H1 (cell line): Measurements from ENCODE around the gene PSMB4. TPM values are rescaled to one million over a fixed set of nuclear protein-coding genes. Genes with fewer than 3 reads are reported as not detected.
A peak's percentile ranks its signal among the peaks of the same experiment; 100 is the strongest.

Experiments
- CTCF ChIA-PET: fragments of 300-600 bp; sonication (Branson Sonifier 250); formaldehyde crosslinking; loops from one replicate; lab custom pipeline; 2021; ENCODE audit not compliant: partially characterized antibody; lab: Charles Lee
- POLR2A ChIA-PET: fragments of 300-600 bp; sonication (Branson Sonifier 250); formaldehyde crosslinking; loops from one replicate; lab custom pipeline; 2021; ENCODE audit warnings: inconsistent platforms; ENCODE audit not compliant: partially characterized antibody; lab: Charles Lee
- DNase-seq, 2 experiments: peaks; one replicate each; pipeline versions ENCODE4 v3.0.0 to v3.0.0-alpha.2; 2010 to 2022; ENCODE audit warnings: low spot score in 2 of 2, low read depth in 1 of 2, mixed read lengths in 1 of 2
- FAIRE-seq: peaks from 2 replicates; lab custom pipeline; 2011; peaks lifted over from hg19 to GRCh38; lab: Jason Lieb, UNC
- H2AFZ ChIP-seq: 2 replicates; pipeline ENCODE4 v1.8.1; 2012; ENCODE audit warnings: low read length, inconsistent platforms
- H2AK5ac ChIP-seq: 2 replicates; pipeline ENCODE4 v1.6.1; 2013; ENCODE audit warnings: low read depth, low read length
- H2BK120ac ChIP-seq: replicated peaks from 2 replicates; pipeline ENCODE3; 2013; ENCODE audit warnings: low read depth, low read length, inconsistent platforms
- H2BK12ac ChIP-seq: 2 replicates; pipeline ENCODE4 v1.6.1; 2013; ENCODE audit warnings: low read depth, low read length
- H2BK15ac ChIP-seq: 2 replicates; pipeline ENCODE4 v1.6.1; 2013; ENCODE audit warnings: low read length
- H2BK20ac ChIP-seq: 2 replicates; pipeline ENCODE4 v1.6.1; 2013; ENCODE audit warnings: low read length
- H2BK5ac ChIP-seq: 2 replicates; pipeline ENCODE4 v1.6.1; 2013; ENCODE audit warnings: low read depth, low read length
- H3K14ac ChIP-seq: 2 replicates; pipeline ENCODE4 v1.6.1; 2013; ENCODE audit warnings: inconsistent platforms; ENCODE audit not compliant: insufficient read length
- H3K18ac ChIP-seq: 2 replicates; pipeline ENCODE4 v1.6.1; 2013; ENCODE audit warnings: low read length; ENCODE audit errors: extremely low read depth
- H3K23ac ChIP-seq: 2 replicates; pipeline ENCODE4 v1.6.1; 2013; ENCODE audit warnings: inconsistent platforms; ENCODE audit not compliant: insufficient read length
- H3K23me2 ChIP-seq: 2 replicates; pipeline ENCODE4 v1.6.1; 2013; ENCODE audit warnings: low read depth, low read length
- H3K27ac ChIP-seq: 2 replicates; pipeline ENCODE4 v1.6.1; 2011; ENCODE audit warnings: low read depth, low read length, inconsistent platforms
- H3K27me3 ChIP-seq, 4 experiments: replicated peaks in 1 of 4; 1 replicate in 1 of 4; 2 replicates in 3 of 4; pipeline versions ENCODE4 v1.6.1 to v1.8.1; 2011 to 2013; ENCODE audit warnings: low read length in 3 of 4, mild to moderate bottlenecking in 3 of 4, inconsistent platforms in 2 of 4, mixed read lengths in 2 of 4, moderate library complexity in 1 of 4; ENCODE audit not compliant: control insufficient read depth in 3 of 4, insufficient read depth in 3 of 4; ENCODE audit errors: extremely low read depth in 1 of 4
- H3K36me3 ChIP-seq, 4 experiments: 2 replicates each; pipeline versions ENCODE4 v1.6.1 to v1.8.1; 2011 to 2013; ENCODE audit warnings: mild to moderate bottlenecking in 4 of 4, low read length in 3 of 4, moderate library complexity in 2 of 4, control low read depth in 1 of 4, inconsistent platforms in 1 of 4; ENCODE audit not compliant: insufficient read depth in 4 of 4, control insufficient read depth in 2 of 4
- H3K4ac ChIP-seq: replicated peaks from 2 replicates; pipeline ENCODE3; 2013; ENCODE audit warnings: low read length, low read depth, mixed read lengths, inconsistent platforms; ENCODE audit not compliant: insufficient read length
- H3K4me1 ChIP-seq, 4 experiments: replicated peaks in 1 of 4; 1 replicate in 1 of 4; 2 replicates in 3 of 4; pipeline versions ENCODE4 v1.6.1 to v1.8.1; 2011 to 2013; ENCODE audit warnings: low read length in 3 of 4, inconsistent platforms in 2 of 4, mixed read lengths in 1 of 4; ENCODE audit not compliant: insufficient read depth in 4 of 4, control insufficient read depth in 3 of 4
- H3K4me2 ChIP-seq, 2 experiments: 2 replicates each; pipeline versions ENCODE4 v1.6.1 to v1.8.1; 2011 to 2013; ENCODE audit warnings: low read depth in 2 of 2, low read length in 2 of 2, control low read depth in 1 of 2, inconsistent platforms in 1 of 2, mild to moderate bottlenecking in 1 of 2; ENCODE audit not compliant: insufficient read depth in 1 of 2
- H3K4me3 ChIP-seq, 4 experiments: fragments of 200-600, 300-600 bp in 1 of 4; sonication (generic), shearing (Covaris generic), sonication (Bioruptor Twin) in 1 of 4; 2 replicates each; pipeline versions ENCODE4 v1.5.1 to v1.8.1; 2011 to 2016; ENCODE audit warnings: low read length in 4 of 4, low read depth in 3 of 4, control low read depth in 2 of 4, inconsistent platforms in 2 of 4, mild to moderate bottlenecking in 2 of 4, mixed read lengths in 1 of 4, moderate library complexity in 1 of 4; ENCODE audit not compliant: insufficient read depth in 2 of 4; ENCODE audit errors: extremely low read depth in 1 of 4
- H3K56ac ChIP-seq: replicated peaks from 2 replicates; pipeline ENCODE3; 2013; ENCODE audit warnings: low read depth, mild to moderate bottlenecking, mixed read lengths, low read length, inconsistent platforms; ENCODE audit not compliant: insufficient read length
- H3K79me1 ChIP-seq: 2 replicates; pipeline ENCODE4 v1.6.1; 2013; ENCODE audit warnings: low read depth, low read length, control low read depth
- H3K79me2 ChIP-seq, 2 experiments: 2 replicates each; pipeline versions ENCODE4 v1.6.1 to v1.8.1; 2012 to 2013; ENCODE audit warnings: low read length in 2 of 2, mild to moderate bottlenecking in 2 of 2, inconsistent platforms in 1 of 2; ENCODE audit not compliant: insufficient read depth in 2 of 2, control insufficient read depth in 1 of 2
- H3K9ac ChIP-seq, 4 experiments: replicated peaks in 1 of 4; 1 replicate in 1 of 4; 2 replicates in 3 of 4; pipeline versions ENCODE4 v1.6.1 to v1.8.1; 2011 to 2013; ENCODE audit warnings: low read depth in 3 of 4, low read length in 3 of 4, control low read depth in 2 of 4, mild to moderate bottlenecking in 2 of 4, moderate library complexity in 2 of 4, inconsistent platforms in 1 of 4; ENCODE audit errors: extremely low read depth in 1 of 4
- H3K9me3 ChIP-seq, 2 experiments: 2 replicates each; pipeline versions ENCODE4 v1.6.1 to v1.8.1; 2012 to 2013; ENCODE audit warnings: mild to moderate bottlenecking in 2 of 2, moderate library complexity in 2 of 2, control low read depth in 1 of 2, inconsistent platforms in 1 of 2, low read depth in 1 of 2, low read length in 1 of 2, mixed read lengths in 1 of 2; ENCODE audit not compliant: insufficient read depth in 2 of 2
- H4K20me1 ChIP-seq, 2 experiments: replicated peaks in 1 of 2; 2 replicates each; pipeline versions ENCODE3 to v1.8.1; 2011 to 2013; ENCODE audit warnings: inconsistent platforms in 2 of 2, low read length in 2 of 2, mild to moderate bottlenecking in 1 of 2; ENCODE audit not compliant: insufficient read depth in 2 of 2, control insufficient read depth in 1 of 2
- H4K5ac ChIP-seq: 2 replicates; pipeline ENCODE4 v1.6.1; 2013; ENCODE audit warnings: low read length, low read depth, mixed read lengths, inconsistent platforms; ENCODE audit not compliant: insufficient read length
- H4K8ac ChIP-seq: 2 replicates; pipeline ENCODE4 v1.8.0; 2013; ENCODE audit warnings: mild to moderate bottlenecking, moderate library complexity, low read length, inconsistent platforms; ENCODE audit not compliant: insufficient read depth; ENCODE audit errors: extremely low read depth
- H4K91ac ChIP-seq: replicated peaks from 2 replicates; pipeline ENCODE3; 2013; ENCODE audit warnings: low read length, mixed read lengths, inconsistent platforms; ENCODE audit not compliant: insufficient read length
- ASH2L ChIP-seq: fragments of 200-600, 300-600 bp; sonication (generic); IDR thresholded peaks from one replicate; pipeline ENCODE4 v1.7.1; 2017; ENCODE audit warnings: low read length
- FOSL1 ChIP-seq: IDR thresholded peaks from 2 replicates; pipeline ENCODE4 v1.6.1; 2011; ENCODE audit warnings: mild to moderate bottlenecking, low read depth, low read length, moderate library complexity; ENCODE audit not compliant: insufficient read depth
- KDM1A ChIP-seq: fragments of 200-600, 300-600 bp; sonication (generic); IDR thresholded peaks from 2 replicates; pipeline ENCODE4 v1.7.1; 2016; ENCODE audit warnings: mild to moderate bottlenecking, low read length, borderline replicate concordance
- PHF8 ChIP-seq: fragments of 200-600 bp; sonication (generic); conservative IDR thresholded peaks from 2 replicates; pipeline ENCODE4 v1.7.1; 2012; ENCODE audit warnings: low read depth, mild to moderate bottlenecking, inconsistent platforms, low read length, moderate library complexity
- POLR2AphosphoS5 ChIP-seq: IDR thresholded peaks from 2 replicates; pipeline ENCODE4 v1.6.1; 2011; ENCODE audit warnings: low read depth, low read length
- SAP30 ChIP-seq: fragments of 300-600 bp; sonication (generic); IDR thresholded peaks from 2 replicates; pipeline ENCODE4 v1.7.1; 2012; ENCODE audit warnings: low read length, moderate library complexity, mild to moderate bottlenecking, inconsistent platforms; ENCODE audit not compliant: insufficient read depth, insufficient replicate concordance
- TAF1 ChIP-seq: IDR thresholded peaks from 2 replicates; pipeline ENCODE4 v1.6.1; 2011; ENCODE audit warnings: mild to moderate bottlenecking, low read depth, low read length
- TBP ChIP-seq: IDR thresholded peaks from 2 replicates; pipeline ENCODE4 v1.6.1; 2011; ENCODE audit warnings: low read depth, low read length, improper control_type of control experiment
- USF2 ChIP-seq: IDR thresholded peaks from 2 replicates; pipeline ENCODE4 v1.6.1; 2011; ENCODE audit warnings: low read length, improper control_type of control experiment
- WGBS, 2 experiments: shearing (Covaris generic) in 1 of 2; methylation state at CpG; one replicate each; pipeline versions ENCODE4 v1.1.6 to v1.1.7; 2013 to 2015; ENCODE audit warnings: low lambda C conversion rate in 2 of 2, mixed read lengths in 2 of 2, inconsistent platforms in 1 of 2, low coverage in 1 of 2, missing lambda C conversion rate in 1 of 2; ENCODE audit not compliant: insufficient replicate concordance in 2 of 2, insufficient coverage in 1 of 2, insufficient read length in 1 of 2; ENCODE audit errors: extremely low coverage in 1 of 2, missing lambda C conversion rate in 1 of 2; 5-methylcytosine and 5-hydroxymethylcytosine counted together
- polyA plus RNA-seq, 7 experiments: library from polyadenylated mRNA; depleted of rRNA in 3 of 7; stranded (reverse) in 5 of 7; unstranded in 2 of 7; fragments of >200 nt in 5 of 7; fragments of 200-250 nt in 2 of 7; gene quantifications; 1 replicate in 5 of 7; 2 replicates in 1 of 7; 4 replicates in 1 of 7; pipeline versions ENCODE4 v1.2.1 to v1.2.3, GENCODE V29; 2011 to 2013; ENCODE audit warnings: missing spikeins in 2 of 7, mixed read lengths in 2 of 7
- total RNA-seq: library from RNA; stranded (reverse); fragmentation: NEBNext Ultra II Directional; extraction: Animal tissue kit (Norgen Biotek cat#: 25700); gene quantifications from 2 replicates; pipeline ENCODE4 v1.2.1, GENCODE V29; 2021

The PSMB4 gene
- total and polyA plus RNA-seq, 2 of the 8 experiments (the other 6 are each of a cell fraction or from before 2014, with no cell fraction given), result 430 to 1,098 TPM

GRCh38 chr1:151372058-151372934 is 27.1 kb upstream of the PSMB4 start, which contains the start of gene SELENBP1:
Gene SELENBP1, minus strand, starts transcription at chr1:151372705. Its CDS starts 64 bp downstream, at chr1:151372641.
- no peaks in the 10 kb centered on the region; a peak in 1 of 8 replicates for H3K36me3 ChIP-seq
- H3K79me2 ChIP-seq, result no peaks in the 10 kb centered on the region
- 32% methylated on average over 11 of the region's 11 CpGs; no CpG with 5 or more reads in 1 of the 2 experiments for WGBS, 2 experiments
- H2AK5ac ChIP-seq, result 0 out of 2 replicates have a peak within 1 kb of the TSS, but pooled peaks have one; percentile 1
- H2BK20ac ChIP-seq, result no peak within 1 kb of the TSS; the same call in 1 of the 2 replicates
- H3K9me3 ChIP-seq, result no peaks in the 10 kb centered on the region
- peak within 1 kb of the TSS; percentile 24 for H2AFZ ChIP-seq
- H4K8ac ChIP-seq, result peak within 1 kb of the TSS; percentile 22
- peak within 1 kb of the TSS; percentile 11 to 55 (median 31); a peak in 7 of 8 replicates for H3K4me3 ChIP-seq
- no peak for FAIRE-seq
- H3K4ac ChIP-seq, result peak within 1 kb of the TSS; percentile 96
- H3K4me2 ChIP-seq, result peak within 1 kb of the TSS; percentile 59 to 60
- peak within 1 kb of the TSS; percentile 90 for H3K18ac ChIP-seq
- H2BK15ac ChIP-seq, result peak within 1 kb of the TSS; percentile 95
- peaks cover 0 to 11% (median 8%) of the 10 kb centered on the region in 4 experiments; a peak in 6 of 7 replicates for H3K4me1 ChIP-seq
- H3K9ac ChIP-seq, result peak within 1 kb of the TSS in 3 of 4 experiments; percentile 16 to 49 (median 28); a peak in 4 of 7 replicates
- H3K27ac ChIP-seq, result no peak within 1 kb of the TSS
- H2BK5ac ChIP-seq, result peak within 1 kb of the TSS; percentile 66; the same call in 1 of the 2 replicates
- no peaks in the 10 kb centered on the region for H4K20me1 ChIP-seq
- no peak within 1 kb of the TSS for H4K5ac ChIP-seq
- no peaks in the 10 kb centered on the region for H3K27me3 ChIP-seq
- DNase-seq, result peak; percentile 19 to 76
- H4K91ac ChIP-seq, result peak within 1 kb of the TSS; percentile 77
- H3K23me2 ChIP-seq, result peaks cover 2% of the 10 kb centered on the region; the same call in 1 of the 2 replicates
- ChIA-PET POLR2A (interaction anchor here (0.6 to 2.1 kb wide), 12 partner anchors 9 to 122 kb away, joined by 3 to 12 read pairs (median 4); partner anchors contain the start of genes PI4KB, PSMB4 and RFX5), CTCF (interaction anchor here (0.5 to 1.7 kb wide), 9 partner anchors 16 to 71 kb away, joined by 3 to 5 read pairs (median 4); partner anchors contain the start of gene PSMB4)
- peak within 1 kb of the TSS; percentile 85 for H2BK120ac ChIP-seq
- no peak within 1 kb of the TSS for H3K14ac ChIP-seq
- peak within 1 kb of the TSS; percentile 53 for H3K56ac ChIP-seq
- no peaks in the 10 kb centered on the region for H3K79me1 ChIP-seq
- no peak within 1 kb of the TSS for H3K23ac ChIP-seq
- H2BK12ac ChIP-seq, result peak within 1 kb of the TSS; percentile 84; the same call in 1 of the 2 replicates
- TF ChIP-seq POLR2AphosphoS5 (peak; percentile 51; the same call in 1 of the 2 replicates), SAP30 (no peak), PHF8 (peak; percentile 28; the same call in 1 of the 2 replicates), ASH2L (peak; percentile 85), TAF1 (peak; percentile 61), USF2 (no peak), KDM1A (peak; percentile 24; the same call in 1 of the 2 replicates), TBP (peak; percentile 72), FOSL1 (no peak)
